ENCODE results near the gene SELPLG. TPM values are rescaled to one million over a fixed set of nuclear protein-coding genes. Genes with fewer than 3 reads are reported as not detected.

The SELPLG gene
- 10 to 100 TPM in 1 of 2 donors, 1 to 10 TPM in 1; 5.1 to 14.4 TPM for total RNA-seq
- long read RNA-seq, donor 1, partial matches to known transcripts: 0 of 4 reads
- long read RNA-seq, donor 1, other reads (novel, unspliced or antisense): 3 of 4 reads
- long read RNA-seq, donor 2, partial matches to known transcripts: 0 of 4 reads
- long read RNA-seq, donor 2, other reads (novel, unspliced or antisense): 3 of 4 reads

GRCh38 chr12:108633534-108634248 lies at the start of gene SELPLG:
TSS of gene SELPLG (minus strand) at chr12:108633894. CDS start at chr12:108624307, 9,587 bp downstream.
- peak; percentile 92 for DNase-seq (ENCODE audit: low spot score)
- intact Hi-C loops (cut with DNase I): no loop called here

DNA sequence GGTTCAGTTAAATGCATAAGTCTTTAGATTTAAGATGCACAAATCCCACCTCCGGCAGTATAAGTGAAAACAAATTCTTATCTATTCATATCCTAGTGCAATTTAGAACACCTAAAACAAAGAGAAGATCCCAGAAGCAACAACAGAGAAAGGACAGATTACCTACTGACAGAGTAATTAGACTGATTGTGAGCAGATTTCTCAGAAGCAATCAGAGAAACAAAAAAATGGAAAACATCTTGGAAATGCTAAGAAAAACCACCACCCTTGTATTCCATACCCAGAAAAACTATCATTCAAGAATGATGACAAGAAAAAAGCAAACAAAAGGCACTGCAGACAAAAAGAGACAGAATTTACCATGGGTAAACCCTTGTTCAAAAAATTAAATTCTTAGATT lies 47.6 kb upstream of the SELPLG start:
- intact Hi-C loops (cut with DNase I): no loop called here
- DNase-seq (ENCODE audit: low spot score): no peak

DNA sequence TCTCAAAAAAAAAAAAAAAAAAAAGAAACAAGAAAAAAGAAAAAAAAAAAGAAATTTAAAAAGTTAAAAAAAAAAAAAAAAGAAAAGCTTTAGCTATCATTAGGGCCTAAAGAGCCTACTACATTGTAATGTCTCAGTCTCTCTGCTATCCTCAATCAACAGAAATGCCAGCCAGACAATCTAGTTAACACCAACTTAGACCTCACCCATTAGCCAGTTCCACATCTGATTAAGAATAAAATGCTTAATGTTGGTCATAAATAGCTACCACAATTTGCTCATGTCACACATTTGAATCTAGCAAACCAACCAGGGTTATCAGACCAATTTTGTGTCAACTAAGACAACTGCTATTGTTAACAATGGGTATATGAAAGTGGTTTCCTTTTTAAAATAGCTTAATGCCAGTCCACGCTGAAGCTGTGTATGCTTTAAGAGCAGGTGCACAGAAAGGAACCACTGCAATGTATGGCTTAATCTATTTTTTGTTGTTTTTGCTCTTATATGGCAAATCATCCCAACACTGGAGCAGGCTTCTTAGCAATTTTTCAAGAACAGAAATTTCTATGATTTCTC lies 45.5 kb upstream of the SELPLG start:
- DNase-seq (ENCODE audit: low spot score): no peak
- intact Hi-C loops (cut with DNase I): no loop called here

DNA sequence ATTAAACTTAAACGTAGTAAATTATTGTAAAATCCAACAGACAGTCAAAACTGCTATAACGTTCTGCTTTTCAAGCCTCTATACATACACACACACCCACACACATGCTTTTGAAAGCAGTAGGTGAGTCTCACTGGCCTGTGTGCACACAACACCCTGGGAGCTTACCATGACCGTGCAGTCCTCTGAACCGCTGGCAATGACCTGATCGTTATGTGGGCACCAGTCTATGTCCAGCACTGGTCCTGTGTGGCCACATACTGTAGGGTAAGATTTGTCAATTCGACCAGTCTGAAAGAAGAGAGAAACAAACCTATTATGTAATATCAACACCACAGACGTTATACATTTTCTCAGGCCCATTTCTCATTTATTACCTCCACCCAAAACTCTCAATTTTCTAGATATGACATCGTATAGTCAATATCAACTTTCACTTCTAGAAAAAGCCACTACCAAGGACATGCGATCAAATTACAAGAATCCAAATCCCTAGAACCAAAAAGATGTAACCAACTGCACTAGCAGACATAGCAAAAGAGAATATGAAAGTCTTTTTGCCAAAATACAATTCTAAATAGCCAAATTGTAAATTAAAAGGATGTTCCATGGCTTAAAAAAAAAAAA lies 44.5 kb upstream of the SELPLG start:
- DNase-seq (ENCODE audit: low spot score): no peak
- intact Hi-C loops (cut with DNase I): no loop called here

GRCh38 chr12:108677381-108677780 lies 43.7 kb upstream of the SELPLG start:
- no peak for DNase-seq (ENCODE audit: low spot score)
- intact Hi-C loops (cut with DNase I): no loop called here

DNA sequence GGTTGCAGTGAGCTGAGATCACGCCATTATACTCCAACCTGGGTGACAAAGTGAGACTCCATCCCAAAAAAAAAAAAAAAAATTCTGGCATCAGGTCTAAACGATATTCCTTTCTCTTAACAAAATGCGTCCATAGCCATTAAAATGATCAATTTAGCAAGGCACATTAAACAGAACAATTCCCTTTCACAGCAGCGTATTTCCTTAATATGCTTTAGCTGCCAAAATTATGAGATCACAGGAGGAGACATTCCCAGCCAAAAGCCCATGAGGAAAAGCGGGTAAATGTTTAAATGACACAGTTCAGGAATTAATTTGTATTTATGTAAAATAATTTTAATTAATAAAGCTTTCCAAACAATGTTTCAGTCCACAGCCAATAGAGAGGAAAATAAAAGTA lies 43.0 kb upstream of the SELPLG start:
- no peak for DNase-seq (ENCODE audit: low spot score)
- intact Hi-C loops (cut with DNase I): no loop called here

DNA sequence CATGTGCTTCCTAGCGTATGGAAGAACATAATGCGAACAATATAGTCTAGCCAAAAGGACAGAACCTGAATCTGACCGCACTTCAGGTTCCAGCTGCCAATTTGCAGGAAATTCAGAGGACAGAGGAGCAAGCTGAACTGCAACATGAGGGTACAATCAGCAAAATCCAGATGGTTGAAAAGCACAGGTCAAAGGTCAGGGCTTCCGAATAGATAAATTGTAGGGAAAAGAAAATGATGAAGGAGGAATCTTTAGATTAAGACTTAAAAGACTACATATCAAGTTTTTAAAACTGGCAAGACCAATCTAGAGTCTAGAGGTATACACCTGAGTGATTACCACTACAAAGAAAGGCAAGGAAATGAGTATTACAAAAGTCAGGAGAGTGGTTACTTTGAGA lies 42.1 kb upstream of the SELPLG start:
- intact Hi-C loops (cut with DNase I): no loop called here
- no peak for DNase-seq (ENCODE audit: low spot score)

DNA sequence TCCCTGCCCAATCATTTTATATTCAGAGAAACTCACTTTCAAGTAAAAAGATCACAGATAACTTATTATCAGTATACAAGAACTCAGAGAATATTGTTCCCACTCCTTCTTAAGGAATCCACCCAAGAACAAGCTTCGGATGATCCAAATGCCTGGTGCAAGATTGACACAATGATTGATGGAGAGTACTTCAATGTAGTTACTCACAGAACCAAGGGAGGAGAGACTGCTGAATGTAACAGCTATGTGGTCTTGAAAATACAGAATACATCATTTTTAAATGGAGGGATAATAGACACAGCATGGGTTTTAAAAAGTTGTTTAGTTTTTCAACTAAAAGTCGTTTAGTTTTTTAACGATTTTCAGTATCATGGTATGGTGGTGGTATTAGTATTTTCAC lies 38.4 kb upstream of the SELPLG start:
- intact Hi-C loops (cut with DNase I): no loop called here
- DNase-seq (ENCODE audit: low spot score): no peak

DNA sequence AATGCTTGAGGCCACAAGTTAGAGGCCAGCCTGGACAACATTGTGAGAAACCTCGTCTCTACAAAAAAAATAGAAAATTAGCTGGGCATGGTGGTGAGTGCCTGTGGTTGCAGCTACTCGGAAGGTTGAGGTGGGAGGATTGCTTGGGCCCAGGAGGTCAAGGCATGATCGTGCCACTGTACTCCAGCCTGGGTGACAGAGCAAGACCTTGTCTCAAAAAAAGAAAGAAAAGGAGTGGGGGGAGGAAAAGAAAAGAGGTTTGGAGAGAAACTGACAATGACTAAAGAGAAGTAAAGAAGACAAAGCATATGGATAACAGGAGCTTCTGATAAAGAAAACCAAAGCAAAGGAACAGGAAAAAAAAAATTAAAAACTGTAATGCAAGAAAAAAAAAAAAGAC lies 37.4 kb upstream of the SELPLG start:
- DNase-seq (ENCODE audit: low spot score): no peak
- intact Hi-C loops (cut with DNase I): no loop called here

- intact Hi-C loops (cut with DNase I): no loop called here
- no peak for DNase-seq (ENCODE audit: low spot score)
Observed at GRCh38 chr12:108670066-108670631, 36.5 kb upstream of the SELPLG start.

GRCh38 chr12:108668542-108668941 lies 34.8 kb upstream of the SELPLG start:
- no peak for DNase-seq (ENCODE audit: low spot score)
- intact Hi-C loops (cut with DNase I): loop anchor here (2.0 to 5.0 kb wide), 3 partner anchors 54 to 189 kb away; partner anchors contain the start of gene SSH1 (in 1 of the 2)

- DNase-seq (ENCODE audit: low spot score): no peak
- intact Hi-C loops (cut with DNase I): loop anchor here (2.0 to 5.0 kb wide), 3 partner anchors 55 to 189 kb away; partner anchors contain the start of gene SSH1 (in 1 of the 2)
Observed at GRCh38 chr12:108668063-108668462, 34.4 kb upstream of the SELPLG start.

DNA sequence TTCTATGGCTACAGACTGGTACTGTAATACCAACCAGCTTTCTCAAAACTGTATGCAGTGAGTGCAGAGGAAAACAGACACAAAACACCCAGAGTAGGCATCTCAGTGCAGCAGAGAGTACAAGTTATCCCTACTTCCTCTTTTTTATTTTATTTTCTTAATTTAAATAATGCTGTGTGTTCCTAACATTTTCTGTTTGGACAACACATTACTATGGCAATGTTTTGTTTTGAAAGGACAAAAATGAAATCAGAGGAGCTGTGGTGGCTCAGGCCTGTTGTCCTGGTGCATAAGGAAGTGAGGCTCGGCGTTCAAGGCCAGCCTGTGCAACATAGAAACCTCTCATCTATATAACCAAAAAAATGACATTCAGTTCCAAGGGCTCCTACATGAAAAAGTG lies 33.7 kb upstream of the SELPLG start:
- DNase-seq (ENCODE audit: low spot score): no peak
- intact Hi-C loops (cut with DNase I): loop anchor here (5.0 kb wide), 2 partner anchors 120 to 190 kb away; partner anchors contain the start of gene SSH1 (in 1 of the 2)

DNA sequence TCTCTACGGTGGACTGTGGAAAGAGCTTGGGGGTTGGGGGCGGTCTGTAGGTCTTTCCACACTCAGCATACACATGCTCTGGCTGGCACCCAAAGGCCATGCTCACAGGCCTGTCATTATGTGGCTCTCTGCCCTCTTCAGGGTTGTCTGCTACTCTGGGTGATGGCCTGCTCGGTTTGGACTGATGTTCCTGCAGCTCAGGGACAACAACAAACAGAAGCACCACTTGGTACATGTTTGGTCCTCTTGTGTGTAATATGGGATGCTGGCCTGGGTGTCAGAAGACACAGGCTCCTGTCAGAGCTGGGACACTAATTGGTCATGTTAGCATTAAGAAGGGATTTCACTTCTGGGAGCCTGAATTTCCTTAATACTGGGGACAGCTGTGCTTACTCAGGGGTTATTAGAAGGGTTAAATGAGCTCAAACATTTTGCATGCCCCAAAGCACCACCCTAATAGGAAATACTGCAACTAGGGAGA lies 32.7 kb upstream of the SELPLG start:
- DNase-seq (ENCODE audit: low spot score): no peak
- intact Hi-C loops (cut with DNase I): loop anchor here (5.0 kb wide), 2 partner anchors 121 to 191 kb away; partner anchors contain the start of gene SSH1 (in 1 of the 2)

DNA sequence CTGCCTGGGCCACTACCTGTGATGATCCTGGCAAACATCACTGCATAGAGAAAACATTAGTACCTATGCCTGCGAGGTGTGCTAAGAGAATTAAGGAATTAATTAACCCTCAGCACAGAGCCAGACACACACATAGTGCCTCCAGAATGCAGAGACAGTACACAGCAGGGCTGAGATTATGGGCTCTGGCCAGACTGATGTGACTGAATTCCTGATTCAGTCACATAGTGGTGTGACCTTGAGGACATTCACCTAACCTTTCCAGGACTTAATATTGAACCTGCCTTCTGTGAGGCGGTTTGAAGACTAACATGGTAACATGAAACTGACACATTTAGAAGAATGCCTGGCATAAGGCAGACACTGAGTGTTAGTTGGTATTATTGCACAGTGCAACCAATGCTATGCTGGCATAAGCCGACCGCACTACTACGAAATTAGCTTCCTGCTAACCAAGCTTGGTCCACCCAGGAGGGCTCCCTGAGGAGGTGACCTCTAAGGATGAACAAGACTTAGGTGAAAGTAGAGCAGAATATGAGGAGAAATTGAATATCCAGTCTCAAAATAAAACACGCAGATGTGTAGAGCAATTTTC lies 32.0 kb upstream of the SELPLG start:
- no peak for DNase-seq (ENCODE audit: low spot score)
- intact Hi-C loops (cut with DNase I): loop anchor here (5.0 kb wide), 2 partner anchors 122 to 192 kb away; partner anchors contain the start of gene SSH1 (in 1 of the 2)

GRCh38 chr12:108664338-108665258 lies 30.9 kb upstream of the SELPLG start:
- peak; percentile 89 for DNase-seq (ENCODE audit: low spot score)
- intact Hi-C loops (cut with DNase I): loop anchor here (5.0 kb wide), 3 partner anchors 123 to 193 kb away; partner anchors contain the start of gene SSH1 (in 1 of the 2)

DNA sequence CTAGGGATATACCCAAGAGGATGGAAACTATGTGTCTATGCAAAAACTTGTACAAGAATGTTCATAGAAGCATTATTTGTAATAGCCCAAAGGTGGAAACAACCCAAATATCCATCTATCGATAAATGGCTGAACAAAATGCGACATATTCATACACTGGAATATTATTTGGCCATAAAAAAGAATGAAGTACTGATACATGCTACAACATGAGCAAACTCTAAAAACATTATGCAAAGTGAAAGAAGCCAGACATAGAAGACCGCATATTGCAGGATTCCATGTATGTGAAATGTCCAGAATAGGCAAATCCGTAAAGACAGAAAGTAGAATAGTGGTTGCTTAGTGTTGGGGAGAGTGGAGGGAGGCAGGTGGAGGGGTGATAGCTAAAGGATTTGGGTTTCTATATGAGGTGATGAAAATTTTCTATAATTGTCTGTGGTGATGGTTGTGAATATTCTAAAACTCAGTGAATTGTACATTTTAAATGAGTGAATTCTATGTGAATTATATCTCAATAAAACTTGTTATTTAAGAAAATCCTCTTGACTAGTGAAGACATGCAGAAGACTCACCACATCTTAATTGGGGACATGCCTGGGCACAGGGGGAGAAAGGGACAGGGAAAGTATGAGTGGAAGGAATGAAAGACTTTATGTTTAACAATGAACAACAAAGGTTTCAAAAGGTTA lies 29.8 kb upstream of the SELPLG start:
- no peak for DNase-seq (ENCODE audit: low spot score)
- intact Hi-C loops (cut with DNase I): loop anchor here (1.0 to 5.0 kb wide), 2 partner anchors 139 kb away; no protein-coding TSS in a partner anchor

Data from posterior vena cava (tissue), 2 donors.